GM18499 (cell line): ENCODE measurements around the gene ASAP3.

Experiments
- ATAC-seq: cut with Tn5 transposase; IDR thresholded peaks from one replicate; pipeline ENCODE4 v1.9.1; 2021; ENCODE audit warnings: moderate number of reproducible peaks; ENCODE audit not compliant: insufficient read depth, unreplicated experiment

ASAP3 gene

DNA sequence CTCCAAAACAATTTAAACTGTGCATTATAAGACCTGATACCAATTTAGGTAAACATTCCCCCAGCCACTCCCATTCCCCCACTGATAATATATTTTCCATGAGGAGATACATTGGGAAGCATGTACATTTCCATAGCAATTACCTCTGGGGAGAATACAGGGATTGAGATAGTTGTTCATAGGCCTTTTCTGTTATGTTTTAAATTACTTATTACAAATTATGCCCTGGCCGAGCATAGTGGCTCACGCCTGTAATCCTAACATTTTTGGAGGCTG lies 4.4 kb downstream of the ASAP3 start:
- ATAC-seq = no peak

DNA sequence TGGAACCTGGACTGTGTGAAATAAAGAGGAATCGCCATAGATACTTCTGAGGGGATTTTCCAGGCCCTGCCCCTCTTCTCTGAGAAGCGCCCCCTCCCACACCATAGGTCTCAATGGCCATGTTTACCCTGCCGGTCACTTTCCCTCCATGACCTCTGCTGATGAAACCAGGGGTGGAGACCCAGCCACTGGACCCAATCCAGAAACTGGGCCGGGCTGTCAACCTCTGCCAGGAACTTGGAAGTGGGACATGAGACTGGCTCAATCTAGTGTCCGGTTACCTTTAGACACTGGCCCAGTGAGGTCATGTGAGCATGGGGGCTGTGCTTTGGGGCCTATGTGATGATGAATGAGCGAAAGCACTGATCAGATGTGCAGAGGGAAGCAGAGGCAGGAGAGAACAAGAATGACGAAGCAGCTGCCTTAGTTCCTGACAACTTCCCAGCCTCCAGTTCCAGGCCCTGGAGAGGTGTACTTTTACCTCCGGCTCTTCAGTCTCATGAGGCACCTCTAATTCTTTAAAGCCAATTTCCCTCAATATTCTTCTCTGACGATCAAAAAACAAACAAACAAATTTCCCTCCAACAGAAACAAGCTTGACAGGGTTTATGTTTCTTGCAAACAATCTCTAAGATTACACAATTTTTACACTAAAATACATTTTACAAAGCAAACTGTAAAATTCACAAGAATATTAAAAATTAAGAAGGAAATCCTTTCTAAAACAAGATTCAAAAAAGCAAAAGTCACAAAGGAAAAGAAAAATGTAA lies 4.9 kb downstream of the ASAP3 start:
- no peak for ATAC-seq

DNA sequence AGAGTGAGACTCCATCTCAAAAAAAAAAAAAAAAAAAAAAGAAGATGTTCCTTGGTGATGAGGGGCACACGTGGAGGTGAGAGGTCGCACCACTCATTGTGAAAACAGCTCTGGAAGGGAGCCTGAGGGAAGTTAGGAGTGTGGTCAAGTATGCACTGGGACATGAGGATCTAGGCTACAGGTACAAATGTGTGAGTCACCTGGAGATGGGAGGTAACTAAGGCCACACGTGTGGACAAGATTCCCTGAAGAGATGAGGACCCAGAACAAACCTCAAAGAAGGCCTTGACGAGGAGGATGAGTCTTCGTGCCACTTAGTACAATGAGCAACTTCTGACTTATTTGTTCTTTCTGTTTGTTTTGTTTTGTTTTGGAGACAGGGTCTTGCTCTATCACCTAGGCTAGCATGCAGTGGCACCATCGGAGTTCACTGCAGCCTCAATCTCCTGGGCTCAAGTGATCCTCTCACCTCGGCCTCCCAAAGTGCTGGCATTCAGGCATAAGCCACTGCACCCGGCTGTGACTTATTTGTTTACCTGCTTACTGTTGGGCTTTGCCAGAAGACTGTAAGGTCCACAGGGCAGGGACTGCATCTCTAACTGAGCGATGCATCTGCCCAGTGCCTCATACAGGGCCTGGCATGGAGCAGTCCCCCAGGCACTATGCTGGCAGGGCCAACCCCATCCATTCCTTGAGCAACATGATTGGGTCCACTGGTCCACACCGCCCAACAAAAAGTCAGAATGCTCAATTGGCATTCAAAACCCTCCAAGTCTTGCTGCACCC lies 6.4 kb downstream of the ASAP3 start:
- ATAC-seq = no peak

DNA sequence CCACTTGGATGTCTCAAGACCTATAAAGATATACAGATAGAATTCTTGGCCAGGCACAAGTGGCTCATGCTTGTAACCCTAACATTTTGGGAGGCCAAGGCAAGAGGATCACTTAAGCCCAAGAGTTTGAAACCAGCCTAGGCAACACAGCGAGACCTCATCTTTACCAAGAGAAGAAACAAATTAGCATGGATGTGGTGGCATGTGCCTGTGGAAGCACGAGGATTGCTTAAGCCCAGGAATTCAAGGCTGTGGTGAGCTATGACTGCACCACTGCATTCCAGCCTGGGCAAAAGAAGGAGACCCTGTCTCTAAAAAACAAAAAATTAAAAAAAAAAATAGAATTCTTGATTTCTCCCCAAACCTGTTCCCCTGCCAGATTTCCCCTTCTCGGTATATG lies 8.3 kb downstream of the ASAP3 start:
- no peak for ATAC-seq

DNA sequence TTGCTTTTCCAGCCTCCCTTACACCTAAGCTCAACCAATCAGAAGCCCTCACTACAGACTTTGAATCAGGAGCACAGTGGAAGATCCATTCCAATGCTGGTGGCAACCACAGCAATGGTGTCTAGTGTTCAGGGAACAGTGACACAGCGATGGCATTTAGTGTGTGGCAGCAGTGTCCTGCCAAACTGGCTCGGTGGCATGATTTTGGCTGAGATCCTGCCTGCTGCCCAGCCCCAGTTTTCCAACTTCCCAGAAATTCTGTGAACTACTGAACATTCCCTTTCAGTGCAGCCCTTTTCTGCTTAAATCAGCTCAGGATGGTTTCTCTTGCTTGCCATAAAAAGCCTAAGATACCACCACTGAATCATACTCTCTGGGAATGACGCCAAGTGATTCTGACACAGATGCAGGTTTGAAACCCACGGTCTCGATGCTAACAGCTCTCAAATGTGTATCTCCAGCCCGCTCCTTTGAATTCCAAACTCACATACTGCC lies 8.8 kb downstream of the ASAP3 start:
- ATAC-seq = no peak

DNA sequence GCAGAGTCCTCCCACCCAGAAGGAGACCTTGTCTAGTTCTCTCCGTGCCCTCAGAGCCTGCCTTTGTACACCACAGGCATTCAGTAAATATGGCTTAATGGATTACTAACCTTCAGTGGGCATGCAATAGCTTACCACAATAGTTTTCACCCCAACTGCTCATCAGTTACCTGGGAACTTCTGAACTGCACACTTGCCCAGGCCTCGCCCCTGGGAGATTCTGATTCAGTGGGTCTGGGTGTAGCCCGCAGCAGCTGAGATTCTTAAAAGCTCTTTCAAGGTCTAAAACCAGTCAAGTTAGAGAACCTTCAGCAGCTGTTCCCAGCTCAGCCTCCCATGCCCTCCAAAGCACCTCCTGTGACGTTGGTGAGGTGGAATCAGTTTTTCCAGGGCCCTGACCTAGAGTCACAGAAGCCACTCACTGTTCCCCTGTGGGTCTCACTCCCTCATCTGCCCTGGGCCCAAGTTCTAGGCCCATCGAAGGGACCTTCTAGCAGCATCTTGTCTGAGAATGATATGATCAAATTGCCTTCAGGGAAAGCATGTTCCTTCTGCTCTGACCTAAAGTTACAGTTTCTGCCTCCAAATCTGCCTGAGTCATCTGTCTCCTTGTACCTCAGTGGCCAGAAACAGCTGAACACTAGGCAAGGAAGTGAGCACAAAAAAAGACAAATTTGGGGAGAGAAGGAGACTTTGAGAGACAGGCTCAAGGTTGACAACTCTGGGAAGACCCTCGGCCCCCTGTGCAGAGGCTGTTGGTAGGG lies 10.8 kb downstream of the ASAP3 start:
- ATAC-seq = no peak

DNA sequence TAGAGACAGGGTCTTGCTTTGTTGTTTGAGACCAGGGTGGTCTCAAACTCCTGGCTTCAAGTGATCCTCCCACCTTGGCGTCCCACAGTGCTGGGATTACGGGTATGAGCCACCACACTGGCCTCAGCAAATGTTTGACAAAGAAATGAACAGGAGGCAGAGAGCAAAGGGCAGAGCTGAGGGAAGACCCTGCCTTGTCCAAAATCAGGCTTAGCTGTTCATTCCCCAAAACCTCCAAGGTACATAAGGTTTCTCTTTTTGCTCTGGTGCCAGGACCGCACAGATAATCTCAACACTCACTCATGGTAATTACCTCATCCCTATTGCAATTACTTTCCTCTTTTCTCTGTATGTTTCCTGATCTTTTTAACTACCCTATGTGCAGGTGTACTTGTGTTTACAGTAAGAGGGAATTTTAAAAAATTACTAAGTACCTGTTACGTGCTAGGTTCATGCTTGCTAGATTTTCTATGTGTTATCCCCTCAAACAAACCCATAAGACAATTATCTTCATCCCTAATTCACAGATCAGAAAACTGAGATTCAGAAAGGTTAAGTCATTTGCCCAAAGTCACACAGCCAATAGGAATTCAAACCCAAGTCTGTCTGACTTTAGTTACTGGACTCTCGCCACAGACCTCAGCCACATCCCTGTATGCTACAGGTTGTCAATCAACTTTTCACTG lies 11.5 kb downstream of the ASAP3 start:
- ATAC-seq = no peak

DNA sequence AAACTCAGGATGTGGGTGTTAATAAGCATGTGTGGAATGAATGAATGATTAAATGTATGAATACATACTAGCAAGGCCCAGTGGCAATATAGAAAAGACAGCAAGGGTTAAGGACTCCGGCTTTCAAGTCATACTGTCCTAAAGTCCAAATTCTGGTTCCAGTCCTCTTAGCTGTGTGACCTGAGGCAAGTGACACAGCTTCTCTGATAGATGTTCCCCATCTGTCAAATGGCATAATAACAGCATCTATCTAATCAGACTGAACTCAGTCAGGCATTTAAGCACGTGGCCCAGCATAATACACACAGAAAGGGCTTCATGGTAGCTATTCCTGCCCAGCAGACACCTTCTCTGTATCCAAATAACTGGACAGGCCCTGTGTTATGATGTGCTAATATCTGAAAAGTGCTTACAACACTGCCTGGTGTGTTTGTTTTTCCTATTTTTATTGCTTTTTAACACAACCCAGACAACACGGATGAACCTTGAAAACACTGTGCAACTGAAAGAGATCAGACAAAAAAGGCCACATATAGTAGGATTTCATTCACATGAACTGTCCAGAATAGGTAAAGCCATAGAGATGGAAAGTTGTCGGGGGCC lies 12.4 kb downstream of the ASAP3 start:
- ATAC-seq = no peak

DNA sequence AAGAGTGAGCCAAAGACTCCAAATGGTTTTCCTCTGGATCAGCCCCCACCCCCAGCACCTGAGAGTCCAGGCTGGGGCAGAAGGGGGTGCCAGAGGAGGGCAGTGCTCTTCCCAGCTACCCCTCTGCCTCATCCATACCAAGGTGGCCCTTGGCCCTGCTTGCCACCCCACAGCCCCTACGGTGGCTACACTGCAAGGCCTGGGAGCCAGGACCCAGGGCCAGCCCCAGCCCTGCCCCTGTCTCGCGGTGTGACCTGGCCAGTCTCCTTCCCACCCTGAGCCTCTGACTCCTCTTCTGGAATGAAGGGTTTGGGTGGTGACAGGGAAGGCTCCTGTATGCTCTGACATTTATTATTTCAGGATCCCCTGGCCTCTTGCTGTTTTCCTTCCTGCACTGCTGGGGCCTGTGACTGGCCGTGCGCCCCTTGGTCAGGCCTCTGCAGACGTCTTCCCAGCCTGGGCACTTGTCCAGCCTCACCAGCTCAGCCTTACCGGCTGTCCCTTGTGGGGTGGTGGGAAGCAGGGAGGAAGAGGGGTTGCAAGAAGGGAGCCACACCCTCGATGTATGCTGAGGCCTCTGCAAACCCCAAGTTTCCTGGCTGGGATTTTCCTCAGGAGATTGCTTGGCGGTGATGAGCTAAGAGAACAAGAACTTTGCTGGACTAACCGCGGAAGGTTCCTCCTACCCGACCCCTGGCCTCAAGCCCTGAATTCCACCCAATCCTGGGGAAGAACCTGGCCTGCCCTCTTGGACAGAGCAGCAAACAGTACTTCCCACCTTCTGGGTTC lies 13.5 kb downstream of the ASAP3 start:
- ATAC-seq = no peak

DNA sequence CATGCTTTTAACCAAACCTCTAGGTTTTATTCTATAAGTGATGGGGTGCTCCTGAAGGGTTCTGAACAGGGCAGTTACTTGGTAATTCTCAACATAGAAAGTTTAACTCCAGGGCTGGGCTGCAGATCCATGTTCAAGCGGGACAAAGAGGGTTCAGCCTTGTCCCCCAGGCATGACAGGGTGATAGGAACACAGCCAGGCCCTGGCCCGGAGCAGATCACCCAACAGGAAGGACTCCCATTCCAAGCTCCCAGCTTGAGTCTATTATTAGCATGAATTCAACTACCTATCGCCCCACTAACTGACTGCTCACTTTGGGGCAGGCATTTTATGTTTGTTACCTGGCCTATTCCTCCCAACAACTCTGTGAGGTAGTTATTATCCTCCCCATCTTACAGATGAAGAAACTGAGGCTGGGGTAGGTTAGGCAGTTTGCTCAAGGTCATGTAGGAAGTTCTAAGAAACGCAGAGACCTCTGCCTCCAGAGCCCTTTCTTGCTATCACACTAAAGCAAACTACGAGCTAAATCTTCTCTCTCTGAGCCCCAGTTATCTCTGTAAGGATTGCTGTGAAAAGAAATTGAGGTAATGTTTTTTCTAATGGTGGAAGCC lies 14.5 kb downstream of the ASAP3 start:
- no peak for ATAC-seq

DNA sequence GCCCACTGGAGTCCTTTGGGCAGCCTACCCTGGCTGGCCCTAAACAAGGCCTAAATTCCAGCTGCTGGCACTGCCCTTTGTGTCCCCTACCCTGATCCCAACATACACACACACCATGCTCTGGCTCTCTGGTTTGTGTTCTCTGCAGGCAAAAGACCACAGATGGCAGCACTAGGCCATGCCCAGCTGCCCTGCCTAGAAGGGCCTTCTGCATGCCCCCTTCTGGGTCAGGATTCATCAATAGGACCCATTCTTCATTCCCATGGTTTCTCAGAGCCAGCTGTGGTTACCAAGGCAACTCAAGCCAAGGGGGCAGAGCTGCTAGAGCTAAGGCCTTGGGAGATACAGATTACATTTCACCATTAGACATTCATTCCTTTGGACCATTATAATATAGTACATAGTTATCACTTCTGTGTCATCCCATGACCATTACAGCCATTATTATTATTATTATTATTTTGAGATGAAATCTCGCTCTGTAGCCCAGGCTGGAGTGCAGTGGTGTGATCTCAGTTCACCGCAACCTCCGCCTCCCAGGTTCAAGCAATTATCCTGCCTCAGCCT lies 17.5 kb downstream of the ASAP3 start:
- no peak for ATAC-seq

DNA sequence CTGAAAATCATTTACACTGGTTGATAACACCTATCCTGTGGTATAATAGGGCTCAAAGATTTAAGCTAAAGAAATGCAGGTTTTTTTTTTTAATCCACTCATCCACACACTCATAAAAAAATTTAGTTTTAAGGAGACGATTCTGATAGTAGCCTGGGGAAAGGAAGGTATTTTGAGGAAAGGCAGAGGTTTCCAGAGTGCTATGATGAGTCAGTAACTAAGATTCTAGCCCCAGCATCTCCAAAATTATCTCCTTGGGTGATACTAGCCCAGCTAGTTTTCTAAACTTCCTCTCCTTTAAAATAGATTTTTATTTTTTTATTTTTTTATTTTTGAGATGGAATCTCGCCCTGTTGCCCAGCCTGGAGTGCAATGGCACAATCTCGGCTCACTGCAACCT lies 20.7 kb downstream of the ASAP3 start:
- ATAC-seq = no peak

DNA sequence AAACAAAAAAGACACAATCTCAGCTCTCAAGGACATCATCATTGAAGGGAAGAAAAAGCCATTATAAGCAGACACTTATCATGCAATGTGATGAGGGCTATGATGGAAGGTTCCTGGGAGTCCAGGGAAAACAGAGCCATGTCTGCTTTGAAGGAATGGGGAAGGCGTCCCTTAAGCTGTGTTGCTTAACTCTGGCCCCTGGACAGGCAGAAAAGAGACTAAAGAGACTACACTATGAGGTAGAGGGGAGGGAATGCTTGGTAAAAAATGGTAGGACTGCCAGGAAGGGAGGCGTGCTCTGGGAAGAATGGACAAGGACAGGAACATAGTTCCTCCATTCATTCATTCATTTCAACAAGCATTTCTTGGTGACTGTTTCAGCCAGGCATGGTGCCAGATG lies 21.2 kb downstream of the ASAP3 start:
- no peak for ATAC-seq

DNA sequence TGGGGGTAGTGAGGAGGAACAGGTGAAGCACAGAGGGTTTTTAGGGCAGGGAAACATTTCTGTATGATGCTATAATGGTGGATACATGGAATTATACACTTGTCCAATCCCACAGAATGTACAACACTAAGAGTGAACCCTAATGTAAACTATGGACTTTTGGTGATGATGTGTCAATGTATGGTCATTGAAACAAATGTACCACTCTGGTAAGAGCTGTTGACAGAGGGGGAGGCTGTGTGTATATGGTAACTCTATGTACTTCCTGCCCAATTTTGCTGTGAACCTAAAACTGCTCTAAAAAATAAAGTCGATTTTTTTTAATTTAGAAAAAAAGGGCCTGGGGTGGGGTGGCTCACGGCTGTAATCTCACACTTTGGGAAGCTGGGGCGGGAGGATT lies 22.9 kb downstream of the ASAP3 start:
- no peak for ATAC-seq

DNA sequence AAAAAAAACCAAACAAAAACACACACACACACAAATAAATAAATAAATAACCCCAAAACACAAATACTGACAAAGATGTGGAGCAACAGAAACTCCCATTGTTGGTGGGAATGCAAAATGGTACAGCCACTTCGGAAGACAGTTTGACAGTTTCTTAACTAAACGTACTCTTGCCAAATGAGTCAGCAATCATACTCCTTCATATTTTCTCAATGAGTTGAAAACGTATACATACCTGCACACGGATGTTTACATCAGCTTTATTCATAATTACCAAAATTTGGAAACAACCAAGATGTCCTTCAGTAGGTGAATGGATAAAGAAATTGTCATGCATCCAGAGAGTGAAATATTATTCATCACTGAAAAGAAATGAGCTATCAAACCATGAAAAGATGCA lies 23.5 kb downstream of the ASAP3 start:
- ATAC-seq = no peak

DNA sequence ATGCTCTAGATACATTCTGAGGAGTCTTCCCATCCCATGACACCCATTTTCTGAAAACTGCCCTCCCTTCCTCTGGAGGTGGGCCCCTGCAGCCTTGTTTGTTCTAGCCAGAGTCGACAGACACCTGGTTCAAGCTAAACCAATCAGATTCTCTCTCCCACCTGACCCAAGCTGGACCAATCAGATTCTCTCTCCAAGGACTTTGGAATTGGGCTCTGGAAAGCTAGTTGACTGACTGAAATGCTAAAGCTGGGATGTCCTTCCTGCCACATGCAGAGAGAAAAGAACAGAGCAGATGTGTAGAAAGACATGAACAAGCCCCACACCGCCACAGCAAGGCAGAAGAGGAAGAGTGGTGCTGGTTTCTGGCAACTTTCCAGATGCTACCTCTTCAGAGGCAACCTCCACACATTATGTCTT lies 24.6 kb downstream of the ASAP3 start:
- no peak for ATAC-seq

DNA sequence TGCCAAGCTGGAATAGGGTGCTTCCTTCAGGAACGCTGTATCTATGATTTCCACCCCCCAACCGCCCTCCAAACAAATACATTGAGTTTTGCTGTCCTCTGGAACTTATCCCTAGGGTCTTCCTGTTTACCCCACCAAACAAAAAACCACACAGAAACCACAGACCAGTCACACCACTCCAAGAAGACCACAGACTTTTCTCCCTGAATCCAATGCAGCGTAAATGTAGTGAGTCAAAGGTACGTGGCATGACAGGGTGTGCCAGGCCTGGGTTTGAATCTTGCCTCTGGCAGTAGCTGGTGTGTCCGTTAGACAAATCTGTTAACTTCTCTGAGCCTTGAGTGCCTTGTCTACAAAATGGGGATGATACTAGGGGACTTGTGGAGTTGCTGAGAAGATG lies 27.8 kb downstream of the ASAP3 start:
- ATAC-seq = no peak

DNA sequence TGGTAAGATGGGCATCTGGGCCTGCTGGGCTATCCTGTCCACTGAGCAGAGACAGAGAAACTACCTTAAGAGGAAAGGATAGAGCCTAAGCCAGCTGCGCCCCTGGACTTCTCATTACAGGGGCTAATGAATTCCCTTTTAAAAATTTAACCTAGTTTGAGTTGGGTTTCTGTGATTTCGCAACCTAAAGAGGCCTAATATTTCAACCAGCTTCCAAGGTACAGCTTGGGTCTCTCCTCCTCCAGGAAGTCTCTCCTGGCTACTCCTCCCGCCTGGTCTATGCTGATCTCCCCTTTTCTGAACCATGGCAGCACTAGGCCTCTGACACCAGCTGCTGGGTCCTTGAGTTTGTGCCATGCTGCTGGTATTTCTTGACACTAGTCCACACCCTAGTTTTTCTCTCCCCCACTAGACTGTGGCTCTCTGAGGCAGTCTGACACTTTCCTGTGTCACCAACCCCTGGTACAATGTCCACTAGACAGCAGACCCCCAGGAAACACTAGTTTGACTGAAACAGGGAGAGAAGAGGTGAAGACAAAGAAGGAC lies 30.5 kb downstream of the ASAP3 start:
- no peak for ATAC-seq
